HL-60 (cell line): Measurements from ENCODE around the gene UBE2E1.

Experiments used
- DNase-seq, 2 experiments: peaks; one replicate each; pipeline ENCODE4 v3.0.0-alpha.2; 2010 to 2020; ENCODE audit warnings: low read depth in 1 of 2, low spot score in 1 of 2
- H3K27ac ChIP-seq: fragments of 250-450 bp; sonication (Bioruptor Pico); replicated peaks from 2 replicates; pipeline ENCODE4 v1.5.1; 2020; ENCODE audit warnings: mild to moderate bottlenecking, moderate library complexity
- H3K27me3 ChIP-seq: fragments of 250-450 bp; sonication (Bioruptor Pico); 2 replicates; pipeline ENCODE4 v1.5.1; 2021; ENCODE audit warnings: mild to moderate bottlenecking, moderate library complexity; ENCODE audit not compliant: insufficient read depth, poor library complexity, severe bottlenecking
- H3K4me3 ChIP-seq: replicated peaks from 2 replicates; pipeline ENCODE4 v1.5.1; 2011; ENCODE audit warnings: mild to moderate bottlenecking, control low read depth, low read length; ENCODE audit not compliant: insufficient read depth
- GABPA ChIP-seq: IDR thresholded peaks from 2 replicates; pipeline ENCODE4 v1.6.1; 2012; ENCODE audit warnings: low read depth
- POLR2AphosphoS5 ChIP-seq: IDR thresholded peaks from 2 replicates; pipeline ENCODE4 v1.6.1; 2012; ENCODE audit warnings: low read depth
- SPI1 ChIP-seq: IDR thresholded peaks from 2 replicates; pipeline ENCODE4 v1.6.1; 2012; ENCODE audit warnings: low read depth, mild to moderate bottlenecking, borderline replicate concordance
- TF ChIP-seq, protein P1 (sequence below): IDR thresholded peaks from one replicate; pipeline ENCODE4 v1.5.1; 2011; ENCODE audit warnings: low read length, control low read depth, inconsistent platforms; ENCODE audit not compliant: insufficient read depth
- TF ChIP-seq, protein P2 (sequence below): IDR thresholded peaks from 2 replicates; pipeline ENCODE4 v1.6.1; 2012; ENCODE audit warnings: low read depth; ENCODE audit not compliant: insufficient replicate concordance

UBE2E1 gene

DNA sequence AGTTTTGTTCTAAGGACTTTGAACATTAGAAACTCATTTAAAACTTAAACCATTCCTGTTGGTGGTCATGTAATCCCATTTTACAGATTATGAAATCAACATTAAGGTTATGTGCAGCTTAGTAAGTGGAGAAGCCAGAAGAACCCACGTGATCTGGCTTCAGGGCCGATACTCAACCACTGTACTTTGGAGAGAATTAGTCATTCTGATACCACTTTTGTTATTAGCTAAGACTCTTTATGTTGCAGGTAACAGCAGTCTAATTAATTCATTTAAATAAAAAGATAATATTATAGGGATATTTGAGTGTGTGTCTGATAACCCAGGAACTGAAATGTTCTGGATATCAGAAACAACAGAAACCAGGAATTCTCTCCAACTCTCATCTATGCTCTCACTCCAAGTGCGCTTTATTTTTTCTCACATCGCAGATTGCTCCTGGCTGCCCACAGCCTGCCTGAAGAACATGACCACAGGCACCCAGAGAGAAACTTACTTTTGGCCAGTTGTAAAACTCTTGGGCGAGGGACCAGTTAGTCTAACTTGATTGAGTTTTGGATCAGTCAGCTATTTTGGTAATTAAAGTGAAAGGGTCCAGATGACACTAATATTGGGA lies 25.2 kb downstream of the UBE2E1 start:
- DNase-seq, result no peak
- no peak overlapping the region for H3K27ac ChIP-seq
- no peak overlapping the region for H3K4me3 ChIP-seq
- TF ChIP-seq SPI1 (no peak), POLR2AphosphoS5 (no peak), GABPA (no peak)
- TF ChIP-seq, protein P1, sequence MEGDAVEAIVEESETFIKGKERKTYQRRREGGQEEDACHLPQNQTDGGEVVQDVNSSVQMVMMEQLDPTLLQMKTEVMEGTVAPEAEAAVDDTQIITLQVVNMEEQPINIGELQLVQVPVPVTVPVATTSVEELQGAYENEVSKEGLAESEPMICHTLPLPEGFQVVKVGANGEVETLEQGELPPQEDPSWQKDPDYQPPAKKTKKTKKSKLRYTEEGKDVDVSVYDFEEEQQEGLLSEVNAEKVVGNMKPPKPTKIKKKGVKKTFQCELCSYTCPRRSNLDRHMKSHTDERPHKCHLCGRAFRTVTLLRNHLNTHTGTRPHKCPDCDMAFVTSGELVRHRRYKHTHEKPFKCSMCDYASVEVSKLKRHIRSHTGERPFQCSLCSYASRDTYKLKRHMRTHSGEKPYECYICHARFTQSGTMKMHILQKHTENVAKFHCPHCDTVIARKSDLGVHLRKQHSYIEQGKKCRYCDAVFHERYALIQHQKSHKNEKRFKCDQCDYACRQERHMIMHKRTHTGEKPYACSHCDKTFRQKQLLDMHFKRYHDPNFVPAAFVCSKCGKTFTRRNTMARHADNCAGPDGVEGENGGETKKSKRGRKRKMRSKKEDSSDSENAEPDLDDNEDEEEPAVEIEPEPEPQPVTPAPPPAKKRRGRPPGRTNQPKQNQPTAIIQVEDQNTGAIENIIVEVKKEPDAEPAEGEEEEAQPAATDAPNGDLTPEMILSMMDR, result no peak
- TF ChIP-seq, protein P2, sequence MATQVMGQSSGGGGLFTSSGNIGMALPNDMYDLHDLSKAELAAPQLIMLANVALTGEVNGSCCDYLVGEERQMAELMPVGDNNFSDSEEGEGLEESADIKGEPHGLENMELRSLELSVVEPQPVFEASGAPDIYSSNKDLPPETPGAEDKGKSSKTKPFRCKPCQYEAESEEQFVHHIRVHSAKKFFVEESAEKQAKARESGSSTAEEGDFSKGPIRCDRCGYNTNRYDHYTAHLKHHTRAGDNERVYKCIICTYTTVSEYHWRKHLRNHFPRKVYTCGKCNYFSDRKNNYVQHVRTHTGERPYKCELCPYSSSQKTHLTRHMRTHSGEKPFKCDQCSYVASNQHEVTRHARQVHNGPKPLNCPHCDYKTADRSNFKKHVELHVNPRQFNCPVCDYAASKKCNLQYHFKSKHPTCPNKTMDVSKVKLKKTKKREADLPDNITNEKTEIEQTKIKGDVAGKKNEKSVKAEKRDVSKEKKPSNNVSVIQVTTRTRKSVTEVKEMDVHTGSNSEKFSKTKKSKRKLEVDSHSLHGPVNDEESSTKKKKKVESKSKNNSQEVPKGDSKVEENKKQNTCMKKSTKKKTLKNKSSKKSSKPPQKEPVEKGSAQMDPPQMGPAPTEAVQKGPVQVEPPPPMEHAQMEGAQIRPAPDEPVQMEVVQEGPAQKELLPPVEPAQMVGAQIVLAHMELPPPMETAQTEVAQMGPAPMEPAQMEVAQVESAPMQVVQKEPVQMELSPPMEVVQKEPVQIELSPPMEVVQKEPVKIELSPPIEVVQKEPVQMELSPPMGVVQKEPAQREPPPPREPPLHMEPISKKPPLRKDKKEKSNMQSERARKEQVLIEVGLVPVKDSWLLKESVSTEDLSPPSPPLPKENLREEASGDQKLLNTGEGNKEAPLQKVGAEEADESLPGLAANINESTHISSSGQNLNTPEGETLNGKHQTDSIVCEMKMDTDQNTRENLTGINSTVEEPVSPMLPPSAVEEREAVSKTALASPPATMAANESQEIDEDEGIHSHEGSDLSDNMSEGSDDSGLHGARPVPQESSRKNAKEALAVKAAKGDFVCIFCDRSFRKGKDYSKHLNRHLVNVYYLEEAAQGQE, result no peak
- no peaks in the 10 kb centered on the region for H3K27me3 ChIP-seq

DNA sequence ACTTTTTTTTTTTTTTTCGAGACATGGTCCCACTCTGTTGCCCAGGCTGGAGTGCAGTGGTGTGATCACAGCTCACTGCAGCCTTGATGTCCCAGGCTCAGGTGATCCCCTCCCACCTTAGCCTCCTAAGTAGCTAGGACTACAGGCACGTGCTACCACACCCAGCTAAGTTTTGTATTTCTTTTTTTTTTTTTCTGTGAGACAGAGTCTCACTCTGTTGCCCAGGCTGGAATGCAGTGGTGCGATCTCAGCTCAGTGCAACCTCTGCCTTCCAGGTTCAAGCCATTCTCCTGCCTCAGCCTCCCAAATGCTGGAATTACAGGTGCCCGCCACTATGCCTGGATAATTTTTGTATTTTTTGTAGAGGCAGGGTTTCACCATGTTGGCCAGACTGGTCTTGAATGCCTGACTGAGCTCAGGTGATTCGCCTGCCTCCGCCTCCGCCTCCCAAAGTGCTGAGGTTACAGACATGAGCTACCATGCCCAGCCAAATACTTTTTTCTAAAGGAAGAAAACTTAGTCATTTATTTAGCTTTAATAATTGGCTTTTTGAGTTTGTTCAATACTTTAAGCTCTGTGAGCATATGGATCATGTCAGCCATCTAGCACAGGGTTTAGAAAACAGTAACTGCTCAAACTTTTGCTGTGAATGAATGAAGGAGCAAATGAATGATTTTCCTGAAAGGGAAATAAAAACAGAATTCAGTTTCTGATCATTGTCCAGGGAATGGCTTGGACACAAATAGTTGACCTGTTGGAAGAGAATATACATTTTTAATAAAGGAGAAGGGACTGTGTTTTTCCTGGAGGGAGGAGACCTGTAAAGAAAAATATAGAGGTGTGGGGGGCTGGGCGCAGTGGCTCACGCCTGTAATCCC lies 26.0 kb downstream of the UBE2E1 start:
- no peak for DNase-seq
- TF ChIP-seq, protein P1, result no peak
- TF ChIP-seq POLR2AphosphoS5 (no peak), SPI1 (no peak), GABPA (no peak)
- TF ChIP-seq, protein P2, result no peak
- Histone ChIP-seq H3K27ac (no peak overlapping the region), H3K4me3 (no peak overlapping the region), H3K27me3 (no peaks in the 10 kb centered on the region)

DNA sequence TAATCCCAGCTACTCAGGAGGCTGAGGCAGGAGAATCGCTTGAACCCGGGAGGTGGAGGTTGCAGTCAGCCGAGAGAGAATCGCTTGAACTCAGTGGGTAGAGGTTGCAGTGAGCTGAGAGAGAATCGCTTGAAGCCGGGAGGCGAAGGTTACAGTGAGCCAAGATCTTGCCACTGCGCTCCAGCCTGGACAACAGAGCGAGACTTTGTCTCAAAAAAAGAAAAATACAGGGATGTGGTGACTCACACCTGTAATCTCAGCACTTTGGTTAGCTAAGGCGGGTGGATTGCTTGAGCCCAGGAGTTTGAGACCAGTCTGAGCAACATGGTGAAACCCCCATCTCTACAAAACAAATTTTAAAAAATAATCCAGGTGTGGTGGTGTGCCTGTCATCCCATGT lies 26.8 kb downstream of the UBE2E1 start:
- TF ChIP-seq POLR2AphosphoS5 (no peak), SPI1 (no peak), GABPA (no peak)
- TF ChIP-seq, protein P2, result no peak
- TF ChIP-seq, protein P1, result no peak

More for the DNA sequence above, 26.8 kb downstream of the UBE2E1 start:
- H3K27me3 ChIP-seq, result no peaks in the 10 kb centered on the region
- no peak for DNase-seq
- no peak overlapping the region for H3K4me3 ChIP-seq
- H3K27ac ChIP-seq, result no peak overlapping the region
